ENCODE results near the gene GNG8.

GRCh38 chr19:46648060-46648960 is 12.3 kb upstream of the GNG8 start:
- no peak for TF ChIP-seq LEF1 (IDR thresholded peaks at IDR 0.05; ENCODE audit: borderline replicate concordance)
- TF ChIP-seq FOXM1 (IDR thresholded peaks at IDR 0.05; ENCODE audit: borderline replicate concordance), result no peak
- no peak for TF ChIP-seq FOXK2 (IDR thresholded peaks at IDR 0.05)
- TF ChIP-seq SP1 (IDR thresholded peaks at IDR 0.05), result no peak
- TF ChIP-seq PKNOX1 (IDR thresholded peaks at IDR 0.05), result no peak
- no peak for TF ChIP-seq SUZ12 (IDR thresholded peaks at IDR 0.05)
- TF ChIP-seq BHLHE40 (IDR thresholded peaks at IDR 0.05; ENCODE audit: borderline replicate concordance), result no peak
- TF ChIP-seq FOXA1 (IDR thresholded peaks at IDR 0.05), result no peak
- TF ChIP-seq L3MBTL2 (conservative IDR thresholded peaks at IDR 0.05), result no peak
- TF ChIP-seq TARDBP (IDR thresholded peaks at IDR 0.05), result no peak
- TF ChIP-seq ARNT (IDR thresholded peaks at IDR 0.05), result no peak
